CD14-positive monocyte (primary cell): ENCODE data around the gene SLC22A6. TPM values are rescaled to one million over a fixed set of nuclear protein-coding genes. Genes with fewer than 3 reads are reported as not detected.

Source experiments
- DNase-seq, 3 donors: peaks; one replicate each; pipeline ENCODE4 v3.0.0-alpha.2; 2011 to 2022
- H2AFZ ChIP-seq: 2 replicates; pipeline ENCODE4 v1.6.0; 2012; ENCODE audit warnings: mild to moderate bottlenecking, low read depth, low read length, inconsistent platforms; ENCODE audit not compliant: insufficient read depth, poor library complexity, severe bottlenecking
- H3K27ac ChIP-seq, 2 donors: 1 replicate in 1 of 2; 2 replicates in 1 of 2; pipeline ENCODE4 v1.5.1; 2012 to 2013; ENCODE audit warnings: low read length in 2 of 2, control low read depth in 1 of 2, inconsistent platforms in 1 of 2, low read depth in 1 of 2, mild to moderate bottlenecking in 1 of 2
- H3K27me3 ChIP-seq, 2 donors: one replicate each; pipeline versions ENCODE4 v1.6.0 to v1.6.1; 2011 to 2013; ENCODE audit warnings: low read length in 2 of 2; ENCODE audit not compliant: control insufficient read depth in 2 of 2, insufficient read depth in 2 of 2
- H3K36me3 ChIP-seq, 2 donors: replicated peaks in 1 of 2; 1 replicate in 1 of 2; 2 replicates in 1 of 2; pipeline versions ENCODE4 v1.5.1 to v1.6.1; 2012 to 2013; ENCODE audit warnings: low read length in 2 of 2, control low read depth in 1 of 2, inconsistent platforms in 1 of 2, mild to moderate bottlenecking in 1 of 2; ENCODE audit not compliant: insufficient read depth in 2 of 2, control insufficient read depth in 1 of 2
- H3K4me1 ChIP-seq, 2 donors: 1 replicate in 1 of 2; 2 replicates in 1 of 2; pipeline versions ENCODE4 v1.5.1 to v1.6.1; 2012 to 2013; ENCODE audit warnings: low read length in 2 of 2, control low read depth in 1 of 2, inconsistent platforms in 1 of 2, mild to moderate bottlenecking in 1 of 2, moderate library complexity in 1 of 2; ENCODE audit not compliant: insufficient read depth in 2 of 2, control insufficient read depth in 1 of 2
- H3K4me2 ChIP-seq: replicated peaks from 2 replicates; pipeline ENCODE3; 2012; ENCODE audit warnings: low read length, moderate library complexity, mild to moderate bottlenecking; ENCODE audit not compliant: poor library complexity, severe bottlenecking; ENCODE audit errors: extremely low read depth
- H3K4me3 ChIP-seq, 3 experiments: fragments of 200-600 bp in 1 of 3; sonication (generic) in 1 of 3; replicated peaks in 1 of 3; 1 replicate in 2 of 3; 2 replicates in 1 of 3; pipeline ENCODE4 v1.5.1; 2011 to 2013; ENCODE audit warnings: low read length in 3 of 3, mild to moderate bottlenecking in 3 of 3, control low read depth in 2 of 3, low read depth in 2 of 3, inconsistent platforms in 1 of 3, moderate library complexity in 1 of 3
- H3K79me2 ChIP-seq: 2 replicates; pipeline ENCODE4 v1.6.0; 2012; ENCODE audit warnings: mild to moderate bottlenecking, control low read depth, inconsistent platforms, low read length, moderate library complexity; ENCODE audit not compliant: insufficient read depth
- H3K9ac ChIP-seq: 2 replicates; pipeline ENCODE4 v1.6.0; 2017; ENCODE audit warnings: low read length, mild to moderate bottlenecking; ENCODE audit not compliant: insufficient read depth, poor library complexity, severe bottlenecking
- H3K9me3 ChIP-seq, 2 donors: replicated peaks in 1 of 2; 1 replicate in 1 of 2; 2 replicates in 1 of 2; pipeline versions ENCODE4 v1.5.1 to v1.6.1; 2012 to 2013; ENCODE audit warnings: low read length in 2 of 2, control low read depth in 1 of 2; ENCODE audit not compliant: control insufficient read depth in 1 of 2, insufficient read depth in 1 of 2
- H4K20me1 ChIP-seq: 2 replicates; pipeline ENCODE4 v1.6.0; 2012; ENCODE audit warnings: mild to moderate bottlenecking, low read length, control low read depth, moderate library complexity; ENCODE audit not compliant: insufficient read depth
- H3K27ac Mint-ChIP-seq, 7 donors: one replicate each; pipeline ENCODE4 v1.8.0; 2020; ENCODE audit warnings: mild to moderate bottlenecking in 7 of 7, mixed read lengths in 7 of 7, moderate library complexity in 6 of 7, inconsistent platforms in 2 of 7
- H3K27me3 Mint-ChIP-seq, 3 donors: one replicate each; pipeline ENCODE4 v1.8.0; 2021 to 2022; ENCODE audit warnings: low read depth in 3 of 3, mild to moderate bottlenecking in 3 of 3, mixed read lengths in 3 of 3, moderate library complexity in 3 of 3, inconsistent platforms in 1 of 3
- H3K36me3 Mint-ChIP-seq, 2 donors: one replicate each; pipeline ENCODE4 v1.8.0; 2020; ENCODE audit warnings: mixed read lengths in 2 of 2, inconsistent platforms in 1 of 2, mild to moderate bottlenecking in 1 of 2
- H3K4me1 Mint-ChIP-seq: one replicate; pipeline ENCODE4 v1.8.0; 2020; ENCODE audit warnings: mild to moderate bottlenecking, mixed read lengths
- H3K4me3 Mint-ChIP-seq, 2 donors: one replicate each; pipeline ENCODE4 v1.8.0; 2020; ENCODE audit warnings: mild to moderate bottlenecking in 2 of 2, mixed read lengths in 2 of 2, moderate library complexity in 1 of 2
- H3K9me3 Mint-ChIP-seq, 7 donors: one replicate each; pipeline ENCODE4 v1.8.0; 2020 to 2022; ENCODE audit warnings: mixed read lengths in 7 of 7, mild to moderate bottlenecking in 6 of 7, moderate library complexity in 6 of 7, inconsistent platforms in 2 of 7
- CTCF ChIP-seq: fragments of 200-600 bp; IDR thresholded peaks from one replicate; pipeline ENCODE4 v1.8.0; 2022; ENCODE audit warnings: antibody characterized with exemption, mild to moderate bottlenecking
- WGBS: methylation state at CpG from one replicate; pipeline ENCODE4 v1.1.5; 2013; ENCODE audit warnings: missing lambda C conversion rate; ENCODE audit not compliant: insufficient coverage; 5-methylcytosine and 5-hydroxymethylcytosine counted together
- intact Hi-C, 2 donors: fragments of 100-400 bp; cut with micrococcal nuclease; formaldehyde crosslinking; loops; one replicate each; pipeline versions ENCODE4 v1.15.0 to v1.15.1; 2023
- polyA plus RNA-seq, 3 donors: library from polyadenylated mRNA; depleted of rRNA in 1 of 3; unstranded in 2 of 3; stranded (reverse) in 1 of 3; fragments of 300-500 nt in 2 of 3; fragments of >200 nt in 1 of 3; fragmentation: Illumina TruSeq in 2 of 3; gene quantifications; 1 replicate in 2 of 3; 2 replicates in 1 of 3; pipeline ENCODE4 v1.2.3, GENCODE V29; 2012 to 2021

SLC22A6 gene
- polyA plus RNA-seq, 3 donors = not detected

GRCh38 chr11:62976109-62976508 lies 8.7 kb downstream of the SLC22A6 start:
- no peaks in the 10 kb centered on the region for H3K4me1 ChIP-seq
- peaks cover 0 to 3% (median 0%) of the 10 kb centered on the region in 7 donors for H3K9me3 Mint-ChIP-seq
- no peak for TF ChIP-seq CTCF
- no peak overlapping the region for H3K27ac ChIP-seq
- peaks cover 17 to 26% (median 18%) of the 10 kb centered on the region in 3 donors for H3K27me3 Mint-ChIP-seq
- H3K9me3 ChIP-seq = no peaks in the 10 kb centered on the region
- H4K20me1 ChIP-seq = no peaks in the 10 kb centered on the region
- H3K27ac Mint-ChIP-seq = no peak overlapping the region
- H3K27me3 ChIP-seq = peaks cover 0 to 2% of the 10 kb centered on the region in 2 donors
- H3K4me3 Mint-ChIP-seq = no peak overlapping the region
- no peaks in the 10 kb centered on the region for H3K79me2 ChIP-seq
- DNase-seq = no peak
- no peaks in the 10 kb centered on the region for H3K36me3 Mint-ChIP-seq
- H3K4me2 ChIP-seq = no peak overlapping the region
- 90% methylated on average over 5 of the region's 5 CpGs for WGBS
- no peak overlapping the region for H3K9ac ChIP-seq
- H3K4me3 ChIP-seq = no peak overlapping the region
- intact Hi-C loops = no loop called here
- H3K36me3 ChIP-seq = no peaks in the 10 kb centered on the region
- H2AFZ ChIP-seq = no peak overlapping the region
- no peaks in the 10 kb centered on the region for H3K4me1 Mint-ChIP-seq

DNA sequence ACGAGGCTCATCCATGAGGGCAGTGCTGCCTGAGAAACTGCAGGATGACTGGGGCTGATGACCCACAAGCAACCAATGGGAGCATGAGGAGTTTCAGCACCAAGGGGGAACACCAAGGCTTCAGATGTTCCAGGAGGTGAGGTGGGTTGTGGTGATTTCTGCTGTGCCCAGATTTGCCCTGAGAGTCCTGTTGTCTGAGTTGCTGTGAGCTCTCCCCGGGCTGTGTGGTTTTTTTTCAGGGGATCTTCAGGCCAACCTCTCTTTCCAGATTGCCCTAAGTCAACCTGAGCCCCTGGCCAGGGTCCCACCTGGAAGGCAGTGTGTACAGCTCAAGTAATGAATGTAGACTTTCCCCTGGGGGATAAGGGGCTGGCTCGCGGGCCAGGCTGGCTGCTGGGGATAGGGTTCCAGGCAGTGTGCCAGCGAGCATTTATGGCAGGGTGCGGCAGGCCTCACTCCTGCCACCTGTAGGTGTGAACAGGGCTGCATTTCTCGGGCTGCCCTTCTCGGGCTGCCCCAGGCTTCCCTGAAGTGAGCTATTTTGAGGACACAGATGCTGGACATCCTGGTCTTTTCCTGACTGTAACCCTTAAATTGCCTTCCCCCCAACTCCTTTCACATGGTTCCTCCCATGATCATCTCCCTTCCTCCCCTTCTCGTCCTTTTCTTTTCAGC lies 9.8 kb downstream of the SLC22A6 start:
- Mint-ChIP-seq H3K27ac (no peak overlapping the region), H3K4me3 (no peak overlapping the region), H3K9me3 (peaks cover 0 to 3% (median 0%) of the 10 kb centered on the region in 7 donors), H3K4me1 (no peaks in the 10 kb centered on the region), H3K27me3 (peaks cover 18 to 32% (median 20%) of the 10 kb centered on the region in 3 donors), H3K36me3 (no peaks in the 10 kb centered on the region)
- H3K4me2 ChIP-seq = no peak overlapping the region
- intact Hi-C loops = no loop called here
- H3K79me2 ChIP-seq = no peaks in the 10 kb centered on the region
- no peak overlapping the region for H3K27ac ChIP-seq
- 24% methylated on average over 7 of the region's 9 CpGs for WGBS
- H2AFZ ChIP-seq = no peak overlapping the region
- H3K9me3 ChIP-seq = no peaks in the 10 kb centered on the region
- no peak for DNase-seq
- no peak overlapping the region for H3K9ac ChIP-seq
- no peaks in the 10 kb centered on the region for H4K20me1 ChIP-seq
- H3K27me3 ChIP-seq = peaks cover 0 to 2% of the 10 kb centered on the region in 2 donors
- H3K4me1 ChIP-seq = no peaks in the 10 kb centered on the region
- H3K36me3 ChIP-seq = no peaks in the 10 kb centered on the region
- no peak overlapping the region for H3K4me3 ChIP-seq
- peak; percentile 19 for TF ChIP-seq CTCF
